Osteoblast (primary cell): ENCODE data around the gene AUH. TPM values are rescaled to one million over a fixed set of nuclear protein-coding genes. Genes with fewer than 3 reads are reported as not detected.

Experiments
- DNase-seq: peaks from one replicate; pipeline ENCODE4 v3.0.0; 2011; ENCODE audit warnings: low spot score, mixed read lengths; ENCODE audit not compliant: insufficient read length; ENCODE audit errors: missing footprints
- H2AFZ ChIP-seq: 2 replicates; pipeline ENCODE4 v1.6.0; 2011; ENCODE audit warnings: mild to moderate bottlenecking, low read length
- H3K27ac ChIP-seq: 2 replicates; pipeline ENCODE4 v1.5.1; 2011; ENCODE audit warnings: mild to moderate bottlenecking, low read depth, low read length, moderate library complexity
- H3K27me3 ChIP-seq: 2 replicates; pipeline ENCODE4 v1.6.0; 2012; ENCODE audit warnings: mild to moderate bottlenecking, control low read depth, inconsistent platforms, low read length, moderate library complexity; ENCODE audit not compliant: insufficient read depth
- H3K36me3 ChIP-seq: 2 replicates; pipeline ENCODE4 v1.5.1; 2011; ENCODE audit warnings: mild to moderate bottlenecking, low read length, control low read depth, moderate library complexity; ENCODE audit not compliant: insufficient read depth
- H3K4me1 ChIP-seq: 2 replicates; pipeline ENCODE4 v1.5.1; 2011; ENCODE audit warnings: mild to moderate bottlenecking, low read length, control low read depth, moderate library complexity; ENCODE audit not compliant: insufficient read depth
- H3K4me2 ChIP-seq: 2 replicates; pipeline ENCODE4 v1.6.0; 2011; ENCODE audit warnings: mild to moderate bottlenecking, low read length; ENCODE audit not compliant: insufficient read depth
- H3K4me3 ChIP-seq: fragments of 200-600 bp; sonication (generic); 3 replicates; pipeline ENCODE4 v1.5.1; 2012; ENCODE audit warnings: mild to moderate bottlenecking, low read length, inconsistent platforms; ENCODE audit not compliant: insufficient read depth
- H3K79me2 ChIP-seq: 2 replicates; pipeline ENCODE4 v1.6.0; 2012; ENCODE audit warnings: mild to moderate bottlenecking, low read length, control low read depth, inconsistent platforms; ENCODE audit not compliant: insufficient read depth
- H3K9me3 ChIP-seq: 2 replicates; pipeline ENCODE4 v1.5.1; 2011; ENCODE audit warnings: low read depth, low read length, control low read depth
- H4K20me1 ChIP-seq: 2 replicates; pipeline ENCODE4 v1.6.0; 2012; ENCODE audit warnings: mild to moderate bottlenecking, low read length, control low read depth; ENCODE audit not compliant: insufficient read depth
- CTCF ChIP-seq: IDR thresholded peaks from 2 replicates; pipeline ENCODE4 v1.5.1; 2011; ENCODE audit warnings: mild to moderate bottlenecking, low read depth, low read length, moderate library complexity; ENCODE audit errors: extremely low read depth
- total RNA-seq: library from RNA; depleted of rRNA; stranded (reverse); fragments of >200 nt; gene quantifications from 2 replicates; pipeline ENCODE4 v1.2.3, GENCODE V29; 2012

The AUH gene
- total RNA-seq, 1 donor: 17.0 TPM

GRCh38 chr9:91208837-91209236, 152.9 kb downstream of the AUH start:
- no peak overlapping the region for H3K4me3 ChIP-seq
- no peaks in the 10 kb centered on the region for H3K27me3 ChIP-seq
- H3K4me2 ChIP-seq: peak overlapping the region; percentile 73
- H3K36me3 ChIP-seq: no peaks in the 10 kb centered on the region
- no peak overlapping the region for H2AFZ ChIP-seq
- H3K9me3 ChIP-seq: no peaks in the 10 kb centered on the region
- peaks cover 17% of the 10 kb centered on the region for H3K4me1 ChIP-seq
- no peak for TF ChIP-seq CTCF
- no peaks in the 10 kb centered on the region for H3K79me2 ChIP-seq
- H3K27ac ChIP-seq: peak overlapping the region; percentile 60
- no peak for DNase-seq
- no peaks in the 10 kb centered on the region for H4K20me1 ChIP-seq

- H3K36me3 ChIP-seq: no peaks in the 10 kb centered on the region
- H4K20me1 ChIP-seq: no peaks in the 10 kb centered on the region
- peak overlapping the region; percentile 54 for H3K4me3 ChIP-seq
- H3K9me3 ChIP-seq: no peaks in the 10 kb centered on the region
- peak overlapping the region; percentile 73 for H3K4me2 ChIP-seq
- H2AFZ ChIP-seq: peak overlapping the region; percentile 12
- no peaks in the 10 kb centered on the region for H3K79me2 ChIP-seq
- H3K27me3 ChIP-seq: no peaks in the 10 kb centered on the region
- H3K4me1 ChIP-seq: peaks cover 17% of the 10 kb centered on the region
- no peak for DNase-seq
- peak overlapping the region; percentile 60 for H3K27ac ChIP-seq
- no peak for TF ChIP-seq CTCF
Measured at GRCh38 chr9:91208419-91208745, 153.3 kb downstream of the AUH start.

GRCh38 chr9:91207729-91208418, 153.8 kb downstream of the AUH start:
- peak overlapping the region; percentile 60 for H3K27ac ChIP-seq

GRCh38 chr9:91207397-91207728, 154.4 kb downstream of the AUH start:
- no peak for TF ChIP-seq CTCF
- Histone ChIP-seq H2AFZ (peak overlapping the region; percentile 12), H3K4me1 (peaks cover 17% of the 10 kb centered on the region), H3K79me2 (no peaks in the 10 kb centered on the region), H3K4me2 (peak overlapping the region; percentile 73), H3K36me3 (no peaks in the 10 kb centered on the region), H3K4me3 (peak overlapping the region; percentile 54), H3K9me3 (no peaks in the 10 kb centered on the region), H3K27ac (peak overlapping the region; percentile 60), H4K20me1 (no peaks in the 10 kb centered on the region), H3K27me3 (no peaks in the 10 kb centered on the region)
- peak; percentile 73 for DNase-seq

More at GRCh38 chr9:91207729-91208418, 153.8 kb downstream of the AUH start:
- Histone ChIP-seq H3K4me1 (peaks cover 17% of the 10 kb centered on the region), H3K79me2 (no peaks in the 10 kb centered on the region), H3K4me2 (peak overlapping the region; percentile 73), H3K9me3 (no peaks in the 10 kb centered on the region), H3K27me3 (no peaks in the 10 kb centered on the region), H2AFZ (peak overlapping the region; percentile 12), H4K20me1 (no peaks in the 10 kb centered on the region), H3K36me3 (no peaks in the 10 kb centered on the region), H3K4me3 (peak overlapping the region; percentile 54)
- no peak for TF ChIP-seq CTCF
- DNase-seq: no peak
